Activated CD4-positive, alpha-beta memory T cell treated with anti-CD3 and anti-CD28 coated beads, Interleukin-2, amount 10 ng/mL, durations not matched to agents 7 days and 5 days (primary cell): ENCODE measurements around the gene MRGPRF. TPM values are rescaled to one million over a fixed set of nuclear protein-coding genes. Genes with fewer than 3 reads are reported as not detected.
A peak's percentile ranks its signal among the peaks of the same experiment; 100 is the strongest.

ENCODE experiments used
- CTCF ChIA-PET: fragments of 350-600 bp; sonication (Branson Sonifier 250); formaldehyde crosslinking; loops from one replicate; lab custom pipeline; 2021; ENCODE audit warnings: antibody characterized with exemption, inconsistent platforms; lab: Charles Lee
- POLR2A ChIA-PET: fragments of 350-600 bp; sonication (Branson Sonifier 250); formaldehyde crosslinking; loops from one replicate; lab custom pipeline; 2021; ENCODE audit warnings: antibody characterized with exemption; lab: Charles Lee
- DNase-seq: peaks from one replicate; pipeline ENCODE4 v3.0.0-alpha.2; 2020
- H3K27ac Mint-ChIP-seq: one replicate; pipeline ENCODE4 v1.8.0; 2021; ENCODE audit warnings: mild to moderate bottlenecking, mixed read lengths
- H3K27me3 Mint-ChIP-seq: one replicate; pipeline ENCODE4 v1.8.0; 2021; ENCODE audit warnings: mixed read lengths
- H3K36me3 Mint-ChIP-seq: one replicate; pipeline ENCODE4 v1.8.0; 2021; ENCODE audit warnings: low read depth, mixed read lengths
- H3K4me1 Mint-ChIP-seq: one replicate; pipeline ENCODE4 v1.8.0; 2021; ENCODE audit warnings: mixed read lengths
- H3K4me3 Mint-ChIP-seq: one replicate; pipeline ENCODE4 v1.8.0; 2021; ENCODE audit warnings: mild to moderate bottlenecking, mixed read lengths
- H3K9me3 Mint-ChIP-seq: one replicate; pipeline ENCODE4 v1.8.0; 2021; ENCODE audit warnings: mixed read lengths
- total RNA-seq, 2 experiments: library from RNA; stranded (reverse); gene quantifications; one replicate each; pipeline ENCODE4 v1.2.3, GENCODE V29; 2021

MRGPRF gene
- total RNA-seq, 2 experiments from 2014 or later: not detected

GRCh38 chr11:69054397-69055211 is 41.6 kb upstream of the MRGPRF start:
- H3K27me3 Mint-ChIP-seq: no peaks in the 10 kb centered on the region
- no peak for DNase-seq
- peaks cover 5% of the 10 kb centered on the region for H3K36me3 Mint-ChIP-seq
- H3K4me3 Mint-ChIP-seq: no peak overlapping the region
- H3K4me1 Mint-ChIP-seq: peaks cover 35% of the 10 kb centered on the region
- ChIA-PET CTCF (no interaction called here), POLR2A (no interaction called here)
- no peak overlapping the region for H3K27ac Mint-ChIP-seq
- no peaks in the 10 kb centered on the region for H3K9me3 Mint-ChIP-seq

DNA sequence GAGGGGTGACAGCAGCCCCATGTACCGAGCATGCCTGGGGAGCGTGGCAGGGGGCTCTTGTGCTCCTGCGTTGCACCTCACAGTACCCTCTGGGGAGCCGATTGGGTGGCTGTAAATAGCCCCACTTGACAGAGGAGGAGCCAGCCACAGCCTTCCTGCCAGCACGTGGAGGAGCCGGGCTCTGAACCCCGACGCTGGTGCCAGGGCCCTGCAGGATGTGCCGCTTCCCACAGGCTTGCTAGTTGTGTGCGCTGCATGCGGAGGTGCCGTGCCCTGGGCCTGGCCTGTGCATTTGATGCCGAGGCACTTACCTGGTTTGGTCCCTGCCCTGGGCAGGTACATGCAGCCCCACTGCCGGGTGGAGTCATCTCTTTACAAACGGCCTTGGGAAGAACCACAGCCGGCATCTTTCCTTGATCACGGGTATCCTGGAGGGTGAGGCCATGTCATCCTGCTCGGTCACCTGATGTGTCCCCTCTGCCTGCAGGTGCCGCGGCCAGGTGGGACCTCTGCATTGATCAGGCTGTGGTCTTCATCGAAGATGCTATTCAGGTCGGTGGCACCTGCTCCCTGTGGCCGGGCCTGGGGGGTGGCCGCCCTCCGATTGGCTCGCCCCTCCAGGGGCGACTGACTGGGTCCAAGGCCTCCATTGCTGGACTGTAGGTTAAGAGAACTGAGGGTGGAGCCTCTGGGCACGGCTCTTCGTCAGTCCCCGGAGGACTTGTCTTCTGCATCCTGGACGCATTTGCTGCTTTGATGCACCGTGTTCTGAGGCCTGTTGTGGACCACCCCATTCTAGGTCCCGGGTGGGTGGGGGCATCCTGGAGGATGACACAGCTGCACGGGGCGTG is 40.7 kb upstream of the MRGPRF start:
- no peak overlapping the region for H3K4me3 Mint-ChIP-seq
- H3K9me3 Mint-ChIP-seq: no peaks in the 10 kb centered on the region
- no peak overlapping the region for H3K27ac Mint-ChIP-seq
- no peaks in the 10 kb centered on the region for H3K27me3 Mint-ChIP-seq
- H3K4me1 Mint-ChIP-seq: peaks cover 36% of the 10 kb centered on the region
- ChIA-PET CTCF (no interaction called here), POLR2A (no interaction called here)
- peaks cover 5% of the 10 kb centered on the region for H3K36me3 Mint-ChIP-seq
- no peak for DNase-seq

GRCh38 chr11:69053169-69053477 is 40.1 kb upstream of the MRGPRF start:
- POLR2A ChIA-PET: no interaction called here
- Mint-ChIP-seq H3K36me3 (peaks cover 5% of the 10 kb centered on the region), H3K9me3 (no peaks in the 10 kb centered on the region), H3K4me3 (no peak overlapping the region), H3K27me3 (no peaks in the 10 kb centered on the region), H3K4me1 (peaks cover 40% of the 10 kb centered on the region), H3K27ac (no peak overlapping the region)
- DNase-seq: no peak
- CTCF ChIA-PET: no interaction called here

DNA sequence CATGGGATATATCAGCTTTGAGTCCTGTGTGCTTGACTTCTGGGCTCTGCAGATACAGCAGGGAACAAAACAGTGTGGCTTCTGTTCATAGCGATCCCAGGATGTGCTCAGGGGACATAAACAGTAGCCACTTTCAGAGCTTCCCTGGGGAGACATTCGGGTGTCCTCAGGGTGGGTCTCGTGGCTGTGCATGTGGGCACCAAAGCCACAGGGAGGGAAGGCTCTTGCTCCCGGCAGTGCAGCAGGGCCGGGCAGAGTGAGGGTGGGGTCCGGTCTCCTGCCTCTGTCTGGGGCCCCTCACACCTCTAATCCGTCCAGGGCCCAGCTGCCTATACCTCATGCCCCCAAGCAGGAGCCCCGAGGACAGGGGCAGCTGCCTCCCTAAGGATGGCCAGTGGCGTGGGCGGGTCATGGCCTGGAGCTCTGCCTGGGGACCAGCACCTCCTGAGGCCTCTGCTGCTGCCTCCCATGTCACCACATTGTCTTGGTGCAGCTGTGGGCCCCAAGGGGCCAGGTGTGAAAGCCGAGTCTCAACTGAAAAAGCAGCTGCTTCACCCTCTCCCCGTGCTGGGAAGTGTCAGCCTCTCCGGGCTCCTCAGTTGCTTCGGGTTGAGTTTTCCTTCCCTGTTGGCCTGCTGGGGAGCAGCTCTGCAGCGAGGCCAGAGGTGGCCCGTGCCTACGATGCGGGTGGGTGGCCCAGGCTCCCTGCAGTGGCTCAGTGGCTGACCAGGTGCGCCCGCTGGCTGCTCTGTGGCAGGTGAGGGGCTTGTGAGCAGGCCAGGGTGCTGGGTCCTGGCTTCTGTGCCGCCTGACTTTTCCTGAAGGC is 39.5 kb upstream of the MRGPRF start:
- Mint-ChIP-seq H3K27me3 (no peaks in the 10 kb centered on the region), H3K4me1 (peaks cover 45% of the 10 kb centered on the region), H3K36me3 (peaks cover 5% of the 10 kb centered on the region), H3K4me3 (no peak overlapping the region), H3K9me3 (no peaks in the 10 kb centered on the region), H3K27ac (no peak overlapping the region)
- CTCF ChIA-PET: no interaction called here
- DNase-seq: no peak
- POLR2A ChIA-PET: interaction anchor here (0.7 kb wide), 2 partner anchors 11 to 210 kb away, joined by 3 read pairs; no protein-coding TSS in a partner anchor

GRCh38 chr11:69051381-69052342 is 38.6 kb upstream of the MRGPRF start:
- H3K27me3 Mint-ChIP-seq: peaks cover 1% of the 10 kb centered on the region
- H3K27ac Mint-ChIP-seq: no peak overlapping the region
- H3K4me3 Mint-ChIP-seq: peak overlapping the region; percentile 77
- H3K4me1 Mint-ChIP-seq: peaks cover 50% of the 10 kb centered on the region
- CTCF ChIA-PET: no interaction called here
- H3K36me3 Mint-ChIP-seq: peaks cover 5% of the 10 kb centered on the region
- POLR2A ChIA-PET: interaction anchor here (0.7 kb wide), 2 partner anchors 10 to 209 kb away, joined by 3 read pairs; no protein-coding TSS in a partner anchor
- no peaks in the 10 kb centered on the region for H3K9me3 Mint-ChIP-seq
- no peak for DNase-seq

DNA sequence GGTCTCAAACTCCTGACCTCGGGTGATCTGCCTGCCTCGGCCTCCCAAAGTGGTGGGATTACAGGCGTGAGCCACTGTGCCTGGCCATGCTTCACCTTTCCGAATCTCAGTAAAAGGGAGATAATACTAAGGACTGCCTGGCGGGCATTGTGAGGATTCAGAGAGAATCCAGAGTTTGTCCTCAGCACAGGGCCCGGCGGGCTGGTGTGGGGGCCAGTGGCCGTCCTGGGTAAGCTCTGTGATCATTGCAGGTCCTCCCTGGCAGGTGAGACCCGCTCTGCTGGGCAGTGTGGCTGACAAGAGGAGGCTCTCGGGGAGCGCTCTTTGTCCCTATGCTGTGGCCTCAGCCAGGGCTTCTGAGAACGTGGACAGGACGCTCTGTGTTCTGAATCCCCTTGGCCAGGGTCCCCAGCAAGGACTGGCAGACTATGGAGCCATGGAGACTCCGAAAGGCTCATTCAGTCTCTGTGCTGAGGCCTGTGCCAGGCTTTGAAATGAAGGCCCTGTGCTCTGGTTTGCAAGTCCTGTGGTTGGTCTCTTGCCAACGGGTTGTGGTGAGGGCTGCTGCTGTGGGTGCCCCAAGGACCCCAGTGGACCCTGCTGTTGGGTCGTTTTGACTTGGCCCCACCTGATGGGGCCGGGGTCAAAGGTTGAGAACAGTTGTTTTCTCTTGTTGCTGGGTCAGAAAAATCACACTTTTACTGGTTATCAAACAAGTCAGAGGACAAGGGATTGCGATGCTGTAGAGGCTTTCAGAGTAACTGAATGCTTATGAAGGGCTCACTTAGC is 37.7 kb upstream of the MRGPRF start:
- ChIA-PET POLR2A (no interaction called here), CTCF (no interaction called here)
- Mint-ChIP-seq H3K27ac (peak overlapping the region; percentile 52), H3K4me3 (peak overlapping the region; percentile 77), H3K4me1 (peaks cover 45% of the 10 kb centered on the region), H3K9me3 (no peaks in the 10 kb centered on the region), H3K36me3 (peaks cover 5% of the 10 kb centered on the region), H3K27me3 (peaks cover 7% of the 10 kb centered on the region)
- no peak for DNase-seq

GRCh38 chr11:69049490-69049867 is 36.4 kb upstream of the MRGPRF start:
- ChIA-PET CTCF (interaction anchor here (1.3 to 1.8 kb wide), 2 partner anchors 30 to 37 kb away, joined by 3 to 5 read pairs; no protein-coding TSS in a partner anchor), POLR2A (interaction anchor here (0.9 to 1.8 kb wide), 6 partner anchors 9 to 626 kb away, joined by 3 to 6 read pairs (median 4); partner anchors contain the start of gene LTO1)
- H3K4me3 Mint-ChIP-seq: peak overlapping the region; percentile 77
- peaks cover 2% of the 10 kb centered on the region for H3K36me3 Mint-ChIP-seq
- peak overlapping the region; percentile 77 for H3K27ac Mint-ChIP-seq
- H3K27me3 Mint-ChIP-seq: peaks cover 10% of the 10 kb centered on the region
- peak; percentile 41 for DNase-seq
- H3K4me1 Mint-ChIP-seq: peaks cover 46% of the 10 kb centered on the region
- no peaks in the 10 kb centered on the region for H3K9me3 Mint-ChIP-seq

GRCh38 chr11:69048694-69049489 is 35.8 kb upstream of the MRGPRF start, which contains the start of gene TPCN2:
Gene TPCN2, plus strand, starts transcription at chr11:69048932. Its CDS starts 66 bp downstream, at chr11:69048998.
- Mint-ChIP-seq H3K36me3 (no peaks in the 10 kb centered on the region), H3K27me3 (peaks cover 10% of the 10 kb centered on the region), H3K4me1 (peaks cover 51% of the 10 kb centered on the region), H3K9me3 (no peaks in the 10 kb centered on the region), H3K27ac (peak within 1 kb of the TSS; percentile 78), H3K4me3 (peak within 1 kb of the TSS; percentile 77)
- peak; percentile 93 for DNase-seq
- ChIA-PET POLR2A (interaction anchor here (0.9 to 1.8 kb wide), 8 partner anchors 8 to 626 kb away, joined by 3 to 6 read pairs (median 4); partner anchors contain the start of gene LTO1), CTCF (interaction anchor here (1.3 to 1.8 kb wide), 2 partner anchors 31 to 37 kb away, joined by 3 to 5 read pairs; no protein-coding TSS in a partner anchor)

DNA sequence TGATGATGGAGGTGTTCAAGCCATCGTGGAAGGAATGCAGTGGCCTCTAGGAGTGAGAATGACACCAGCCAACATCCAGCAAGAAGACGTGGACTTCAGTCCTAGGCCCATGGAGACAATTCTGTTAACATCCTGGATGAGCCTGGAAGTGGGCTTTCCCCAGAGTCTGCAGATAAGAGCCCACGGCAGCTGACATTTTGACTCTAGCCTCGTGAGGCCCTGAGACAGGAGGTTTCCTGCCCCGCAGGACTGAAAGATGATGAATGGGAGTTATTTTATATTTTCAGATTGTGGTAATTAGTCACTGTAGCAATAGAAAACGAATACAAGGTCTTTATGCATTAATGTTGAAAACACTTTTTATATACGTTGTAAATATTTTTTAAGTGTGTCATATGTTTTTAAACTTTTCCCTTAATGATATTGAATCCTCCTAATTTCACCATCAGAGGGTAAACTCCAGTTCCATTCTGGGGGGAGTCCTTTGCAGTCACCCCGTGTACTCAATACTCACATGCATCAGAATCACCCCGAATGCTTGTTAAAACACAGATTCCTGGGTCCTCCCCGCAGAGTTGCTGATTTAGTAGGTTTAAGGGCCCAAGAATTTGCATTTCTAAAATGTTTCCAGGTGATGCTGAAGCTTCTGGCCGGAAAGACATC is 35.1 kb upstream of the MRGPRF start:
- Mint-ChIP-seq H3K36me3 (no peaks in the 10 kb centered on the region), H3K9me3 (no peaks in the 10 kb centered on the region), H3K27ac (peak overlapping the region; percentile 78), H3K4me3 (peak overlapping the region; percentile 74), H3K4me1 (peaks cover 50% of the 10 kb centered on the region), H3K27me3 (peaks cover 10% of the 10 kb centered on the region)
- no peak for DNase-seq
- CTCF ChIA-PET: interaction anchor here (1.3 to 1.8 kb wide), 2 partner anchors 32 to 38 kb away, joined by 3 to 5 read pairs; no protein-coding TSS in a partner anchor
- POLR2A ChIA-PET: interaction anchor here (0.9 to 1.8 kb wide), 6 partner anchors 37 to 627 kb away, joined by 4 to 6 read pairs (median 4); partner anchors contain the start of gene LTO1
